NCI-H2196 treated with DMSO at 0.1 percent for 48 hours (cell line): Measurements from ENCODE around the gene COMMD9.

ENCODE experiments used
- DNase-seq: peaks from one replicate; lab custom pipeline; 2025; ENCODE audit not compliant: unreplicated experiment; lab: John Stamatoyannopoulos, UW

The COMMD9 gene

DNA sequence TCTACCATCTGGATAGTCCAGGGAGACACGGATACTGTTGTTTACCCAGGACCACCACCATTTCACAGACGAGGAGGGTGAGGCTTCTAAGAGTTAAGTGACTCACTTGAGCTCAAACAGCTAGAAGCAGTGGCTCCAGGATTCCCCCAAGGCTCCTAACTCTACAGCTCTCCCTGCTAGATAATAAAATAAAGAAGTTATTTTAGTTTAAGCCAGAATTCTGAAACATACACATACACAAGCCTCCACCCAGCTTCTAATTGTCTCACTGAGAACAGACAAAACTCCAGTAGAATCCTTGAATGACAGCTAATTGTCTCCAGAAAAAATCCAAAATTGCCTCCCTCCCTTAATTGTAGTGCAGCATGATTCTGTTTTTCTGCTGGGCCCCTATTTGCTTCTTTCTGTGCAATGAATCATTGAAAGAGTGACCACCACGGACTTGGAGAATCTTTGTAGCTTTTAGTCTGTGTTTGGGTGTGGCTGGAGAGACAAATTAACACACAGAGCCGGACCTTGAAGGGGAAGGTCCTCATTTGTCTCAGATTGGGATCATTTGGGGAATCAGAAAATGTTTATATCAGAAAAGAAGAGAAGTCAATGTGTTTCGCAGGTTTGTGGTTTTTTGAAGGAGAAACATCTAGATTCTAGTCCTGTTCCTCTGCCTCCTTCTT is 64.9 kb downstream of the COMMD9 start:
- no peak for DNase-seq

GRCh38 chr11:36222831-36223635 is 66.2 kb downstream of the COMMD9 start:
- no peak for DNase-seq
